Dedifferentiated amniotic fluid mesenchymal stem cell (primary cell): ENCODE data around the gene DCHS2.

ENCODE experiments used
- DNase-seq: peaks from one replicate; pipeline ENCODE4 v3.0.0-alpha.2; 2016; ENCODE audit errors: extremely low spot score

The DCHS2 gene

GRCh38 chr4:154491341-154492271 lies at the start of gene DCHS2:
Gene DCHS2, minus strand, starts transcription at chr4:154491799. Its CDS starts 444 bp downstream, at chr4:154491355.
- no peak for DNase-seq

GRCh38 chr4:154534296-154534695 lies 42.7 kb upstream of the DCHS2 start:
- DNase-seq: no peak

GRCh38 chr4:154529728-154530519 lies 38.3 kb upstream of the DCHS2 start:
- DNase-seq: no peak

- no peak for DNase-seq
Measured at GRCh38 chr4:154528869-154529268, 37.3 kb upstream of the DCHS2 start.

- no peak for DNase-seq
Measured at GRCh38 chr4:154527308-154527707, 35.7 kb upstream of the DCHS2 start.

GRCh38 chr4:154526151-154526550 lies 34.6 kb upstream of the DCHS2 start:
- no peak for DNase-seq

- no peak for DNase-seq
Measured at GRCh38 chr4:154521607-154522006, 30.0 kb upstream of the DCHS2 start.

- no peak for DNase-seq
Measured at GRCh38 chr4:154519214-154519613, 27.6 kb upstream of the DCHS2 start.

- DNase-seq: no peak
Measured at GRCh38 chr4:154517591-154517990, 26.0 kb upstream of the DCHS2 start.

GRCh38 chr4:154516318-154517029 lies 24.9 kb upstream of the DCHS2 start:
- DNase-seq: no peak

GRCh38 chr4:154511981-154512380 lies 20.4 kb upstream of the DCHS2 start:
- DNase-seq: no peak

GRCh38 chr4:154511548-154511947 lies 19.9 kb upstream of the DCHS2 start:
- DNase-seq: no peak

GRCh38 chr4:154507156-154507555 lies 15.6 kb upstream of the DCHS2 start:
- DNase-seq: no peak

- DNase-seq: peak; percentile 52
Measured at GRCh38 chr4:154506253-154506652, 14.7 kb upstream of the DCHS2 start.

- no peak for DNase-seq
Measured at GRCh38 chr4:154503598-154503997, 12.0 kb upstream of the DCHS2 start.

- DNase-seq: no peak
Measured at GRCh38 chr4:154502111-154502510, 10.5 kb upstream of the DCHS2 start.

GRCh38 chr4:154497889-154498288 lies 6.3 kb upstream of the DCHS2 start:
- no peak for DNase-seq

GRCh38 chr4:154495867-154496266 lies 4.3 kb upstream of the DCHS2 start:
- no peak for DNase-seq

GRCh38 chr4:154492288-154492687 lies 689 bp upstream of the DCHS2 start:
- no peak for DNase-seq

GRCh38 chr4:154490583-154491340 lies 837 bp downstream of the DCHS2 start:
- no peak for DNase-seq

- no peak for DNase-seq
Measured at GRCh38 chr4:154490234-154490582, 1.4 kb downstream of the DCHS2 start.
